GM23338 (cell line): Measurements from ENCODE around the gene TMPRSS11E. TPM values are rescaled to one million over a fixed set of nuclear protein-coding genes. Genes with fewer than 3 reads are reported as not detected.

Experiments used
- ATAC-seq: fragments of 200-7000 bp; cut with Tn5 transposase; 3 replicates; pipeline ENCODE4 v1.9.1; 2020
- DNase-seq: peaks from one replicate; pipeline ENCODE4 v3.0.0-alpha.2; 2015; ENCODE audit warnings: low spot score
- H2AFZ ChIP-seq: fragments of 200-600 bp; sonication (generic); 2 replicates; pipeline ENCODE4 v1.8.0; 2016; ENCODE audit warnings: antibody characterized with exemption, mild to moderate bottlenecking, moderate library complexity
- H3F3A ChIP-seq: fragments of 200-600 bp; sonication (generic); replicated peaks from 2 replicates; pipeline ENCODE4 v1.8.0; 2017; ENCODE audit warnings: antibody characterized with exemption, mixed run types, low read depth
- H3K27ac ChIP-seq: fragments of 200-600 bp; sonication (generic); 2 replicates; pipeline ENCODE4 v1.6.1; 2016; ENCODE audit warnings: low read depth
- H3K27me3 ChIP-seq: fragments of 200-600 bp; sonication (generic); 2 replicates; pipeline ENCODE4 v1.8.0; 2016; ENCODE audit warnings: mild to moderate bottlenecking, mixed run types, moderate library complexity; ENCODE audit not compliant: insufficient read depth
- H3K36me3 ChIP-seq: fragments of 200-600 bp; sonication (generic); 2 replicates; pipeline ENCODE4 v1.8.0; 2016; ENCODE audit warnings: mild to moderate bottlenecking; ENCODE audit not compliant: insufficient read depth
- H3K4me1 ChIP-seq: fragments of 200-600 bp; sonication (generic); 2 replicates; pipeline ENCODE4 v1.8.0; 2016; ENCODE audit warnings: mild to moderate bottlenecking, moderate library complexity; ENCODE audit not compliant: insufficient read depth
- H3K4me2 ChIP-seq: fragments of 200-600 bp; sonication (generic); 2 replicates; pipeline ENCODE4 v1.7.1; 2017; ENCODE audit warnings: mixed run types
- H3K4me3 ChIP-seq: fragments of 200-600 bp; sonication (generic); 2 replicates; pipeline ENCODE4 v1.6.1; 2016; ENCODE audit warnings: mixed run types
- H3K79me2 ChIP-seq: fragments of 200-600 bp; sonication (generic); replicated peaks from 2 replicates; pipeline ENCODE4 v1.8.0; 2017; ENCODE audit warnings: mild to moderate bottlenecking; ENCODE audit not compliant: insufficient read depth
- H3K9me2 ChIP-seq: fragments of 200-600 bp; sonication (generic); 2 replicates; pipeline ENCODE4 v1.8.0; 2017; ENCODE audit not compliant: insufficient read depth
- H4K20me1 ChIP-seq: fragments of 200-600 bp; sonication (generic); replicated peaks from 2 replicates; pipeline ENCODE4 v1.8.0; 2017; ENCODE audit warnings: mild to moderate bottlenecking; ENCODE audit not compliant: insufficient read depth
- H3K27ac Mint-ChIP-seq: 2 replicates; pipeline ENCODE4 v1.8.0; 2020; ENCODE audit warnings: inconsistent platforms, mild to moderate bottlenecking, moderate library complexity, mixed read lengths
- H3K27me3 Mint-ChIP-seq: 3 replicates; pipeline ENCODE4 v1.8.0; 2022; ENCODE audit warnings: low read depth, mild to moderate bottlenecking, moderate library complexity, mixed read lengths, inconsistent platforms; ENCODE audit not compliant: insufficient read depth, poor library complexity
- H3K36me3 Mint-ChIP-seq: 3 replicates; pipeline ENCODE4 v1.8.0; 2021; ENCODE audit warnings: low read depth, mild to moderate bottlenecking, inconsistent platforms, moderate library complexity, mixed read lengths
- H3K4me1 Mint-ChIP-seq: 3 replicates; pipeline ENCODE4 v1.8.0; 2020; ENCODE audit warnings: mild to moderate bottlenecking, inconsistent platforms, mixed read lengths
- H3K4me3 Mint-ChIP-seq: 3 replicates; pipeline ENCODE4 v1.8.0; 2021; ENCODE audit warnings: moderate library complexity, mild to moderate bottlenecking, inconsistent platforms, mixed read lengths
- H3K9me3 Mint-ChIP-seq: 3 replicates; pipeline ENCODE4 v1.8.0; 2020; ENCODE audit warnings: moderate library complexity, mild to moderate bottlenecking, inconsistent platforms, mixed read lengths
- CREB1 ChIP-seq: fragments of 250-450 bp; sonication (Bioruptor Pico); IDR thresholded peaks from 2 replicates; pipeline ENCODE4 v1.5.0; 2020; ENCODE audit warnings: low read depth, mild to moderate bottlenecking, moderate library complexity
- ETS1 ChIP-seq: IDR thresholded peaks from 2 replicates; pipeline ENCODE4 v1.6.1; 2016; ENCODE audit warnings: antibody characterized with exemption
- EZH2 ChIP-seq: fragments of 200-600 bp; sonication (generic); IDR thresholded peaks from one replicate; pipeline ENCODE4 v1.8.0; 2017; ENCODE audit warnings: antibody characterized with exemption, mild to moderate bottlenecking, low read depth; ENCODE audit not compliant: unreplicated experiment
- EZH2phosphoT487 ChIP-seq: fragments of 200-600 bp; sonication (generic); IDR thresholded peaks from one replicate; pipeline ENCODE4 v1.8.1; 2018; ENCODE audit warnings: antibody characterized with exemption; ENCODE audit not compliant: unreplicated experiment
- JUNB ChIP-seq: IDR thresholded peaks from one replicate; pipeline ENCODE4 v1.6.1; 2016; ENCODE audit warnings: antibody characterized with exemption; ENCODE audit not compliant: unreplicated experiment
- NANOG ChIP-seq: IDR thresholded peaks from 2 replicates; pipeline ENCODE4 v1.6.1; 2016; ENCODE audit warnings: antibody characterized with exemption, borderline replicate concordance
- POLR2AphosphoS5 ChIP-seq: IDR thresholded peaks from 2 replicates; pipeline ENCODE4 v1.6.1; 2016; ENCODE audit warnings: antibody characterized with exemption, low read depth
- STAT1 ChIP-seq: IDR thresholded peaks from one replicate; pipeline ENCODE4 v1.6.1; 2016; ENCODE audit warnings: antibody characterized with exemption; ENCODE audit not compliant: unreplicated experiment
- ZNF114 ChIP-seq: fragments of 250-450 bp; sonication (Bioruptor Pico); IDR thresholded peaks from 2 replicates; pipeline ENCODE4 v1.5.0; 2020; ENCODE audit warnings: mild to moderate bottlenecking, moderate library complexity
- ZNF331 ChIP-seq: fragments of 250-450 bp; sonication (Bioruptor Pico); IDR thresholded peaks from 2 replicates; pipeline ENCODE4 v1.5.0; 2020; ENCODE audit warnings: low read depth, mild to moderate bottlenecking, moderate library complexity
- ZNF462 ChIP-seq: fragments of 250-450 bp; sonication (Bioruptor Pico); IDR thresholded peaks from 2 replicates; pipeline ENCODE4 v1.5.0; 2020; ENCODE audit warnings: mild to moderate bottlenecking, moderate library complexity
- polyA plus RNA-seq: library from polyadenylated mRNA; unstranded; fragments of >200 nt; fragmentation: Nextera tagmentation; extraction: Ambion mirVana; gene quantifications from 2 replicates; pipeline ENCODE4 v1.2.1, GENCODE V29; 2016
- total RNA-seq: library from RNA; depleted of rRNA; stranded (reverse); fragments of >200 nt; shearing (Covaris generic); gene quantifications from 2 replicates; pipeline ENCODE4 v1.2.3, GENCODE V29; 2014
- TF ChIP-seq, protein P1 (sequence below), 2 experiments: fragments of 200-600 bp in 1 of 2; sonication (generic) in 1 of 2; conservative IDR thresholded peaks; 2 replicates each; pipeline versions ENCODE4 v1.5.1 to v1.6.1; 2016 to 2017; ENCODE audit warnings: antibody characterized with exemption in 2 of 2, low read depth in 2 of 2, mild to moderate bottlenecking in 2 of 2, moderate library complexity in 1 of 2
- TF ChIP-seq, protein P2 (sequence below): IDR thresholded peaks from one replicate; pipeline ENCODE4 v1.6.1; 2018; ENCODE audit warnings: antibody characterized with exemption; ENCODE audit not compliant: unreplicated experiment

TMPRSS11E gene
- total and polyA plus RNA-seq, 2 experiments from 2014 or later = 0.44 to 1.4 TPM

- Mint-ChIP-seq H3K9me3 (no peaks in the 10 kb centered on the region), H3K36me3 (no peaks in the 10 kb centered on the region; the same call in 2 of the 3 replicates), H3K27me3 (peaks cover 3% of the 10 kb centered on the region), H3K4me3 (no peak overlapping the region), H3K27ac (no peak overlapping the region), H3K4me1 (peaks cover 9% of the 10 kb centered on the region; the same call in 2 of the 3 replicates)
- no peak for TF ChIP-seq EZH2phosphoT487
- TF ChIP-seq ZNF114 = no peak
- TF ChIP-seq POLR2AphosphoS5 = no peak
- TF ChIP-seq ZNF462 = no peak
- TF ChIP-seq, protein P1, sequence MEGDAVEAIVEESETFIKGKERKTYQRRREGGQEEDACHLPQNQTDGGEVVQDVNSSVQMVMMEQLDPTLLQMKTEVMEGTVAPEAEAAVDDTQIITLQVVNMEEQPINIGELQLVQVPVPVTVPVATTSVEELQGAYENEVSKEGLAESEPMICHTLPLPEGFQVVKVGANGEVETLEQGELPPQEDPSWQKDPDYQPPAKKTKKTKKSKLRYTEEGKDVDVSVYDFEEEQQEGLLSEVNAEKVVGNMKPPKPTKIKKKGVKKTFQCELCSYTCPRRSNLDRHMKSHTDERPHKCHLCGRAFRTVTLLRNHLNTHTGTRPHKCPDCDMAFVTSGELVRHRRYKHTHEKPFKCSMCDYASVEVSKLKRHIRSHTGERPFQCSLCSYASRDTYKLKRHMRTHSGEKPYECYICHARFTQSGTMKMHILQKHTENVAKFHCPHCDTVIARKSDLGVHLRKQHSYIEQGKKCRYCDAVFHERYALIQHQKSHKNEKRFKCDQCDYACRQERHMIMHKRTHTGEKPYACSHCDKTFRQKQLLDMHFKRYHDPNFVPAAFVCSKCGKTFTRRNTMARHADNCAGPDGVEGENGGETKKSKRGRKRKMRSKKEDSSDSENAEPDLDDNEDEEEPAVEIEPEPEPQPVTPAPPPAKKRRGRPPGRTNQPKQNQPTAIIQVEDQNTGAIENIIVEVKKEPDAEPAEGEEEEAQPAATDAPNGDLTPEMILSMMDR (conservative IDR thresholded peaks at IDR 0.05; ENCODE audit: low read depth in 2 of 2) = no peak
- no peak for TF ChIP-seq CREB1 (CRISPR knock-in tag)
- TF ChIP-seq JUNB = no peak
- no peak for TF ChIP-seq ZNF331 (CRISPR knock-in tag)
- TF ChIP-seq EZH2 = no peak
- no peak for TF ChIP-seq ETS1
- TF ChIP-seq NANOG = no peak
- TF ChIP-seq, protein P2, sequence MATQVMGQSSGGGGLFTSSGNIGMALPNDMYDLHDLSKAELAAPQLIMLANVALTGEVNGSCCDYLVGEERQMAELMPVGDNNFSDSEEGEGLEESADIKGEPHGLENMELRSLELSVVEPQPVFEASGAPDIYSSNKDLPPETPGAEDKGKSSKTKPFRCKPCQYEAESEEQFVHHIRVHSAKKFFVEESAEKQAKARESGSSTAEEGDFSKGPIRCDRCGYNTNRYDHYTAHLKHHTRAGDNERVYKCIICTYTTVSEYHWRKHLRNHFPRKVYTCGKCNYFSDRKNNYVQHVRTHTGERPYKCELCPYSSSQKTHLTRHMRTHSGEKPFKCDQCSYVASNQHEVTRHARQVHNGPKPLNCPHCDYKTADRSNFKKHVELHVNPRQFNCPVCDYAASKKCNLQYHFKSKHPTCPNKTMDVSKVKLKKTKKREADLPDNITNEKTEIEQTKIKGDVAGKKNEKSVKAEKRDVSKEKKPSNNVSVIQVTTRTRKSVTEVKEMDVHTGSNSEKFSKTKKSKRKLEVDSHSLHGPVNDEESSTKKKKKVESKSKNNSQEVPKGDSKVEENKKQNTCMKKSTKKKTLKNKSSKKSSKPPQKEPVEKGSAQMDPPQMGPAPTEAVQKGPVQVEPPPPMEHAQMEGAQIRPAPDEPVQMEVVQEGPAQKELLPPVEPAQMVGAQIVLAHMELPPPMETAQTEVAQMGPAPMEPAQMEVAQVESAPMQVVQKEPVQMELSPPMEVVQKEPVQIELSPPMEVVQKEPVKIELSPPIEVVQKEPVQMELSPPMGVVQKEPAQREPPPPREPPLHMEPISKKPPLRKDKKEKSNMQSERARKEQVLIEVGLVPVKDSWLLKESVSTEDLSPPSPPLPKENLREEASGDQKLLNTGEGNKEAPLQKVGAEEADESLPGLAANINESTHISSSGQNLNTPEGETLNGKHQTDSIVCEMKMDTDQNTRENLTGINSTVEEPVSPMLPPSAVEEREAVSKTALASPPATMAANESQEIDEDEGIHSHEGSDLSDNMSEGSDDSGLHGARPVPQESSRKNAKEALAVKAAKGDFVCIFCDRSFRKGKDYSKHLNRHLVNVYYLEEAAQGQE = no peak
- no peak for TF ChIP-seq STAT1
- no peak for DNase-seq
- no peak for ATAC-seq
- H2AFZ ChIP-seq = peak overlapping the region; percentile 9; the same call in 1 of the 2 replicates
- H3K4me3 ChIP-seq = no peak overlapping the region
- no peaks in the 10 kb centered on the region for H3K9me2 ChIP-seq
- no peaks in the 10 kb centered on the region for H4K20me1 ChIP-seq
- no peaks in the 10 kb centered on the region for H3K79me2 ChIP-seq
- no peaks in the 10 kb centered on the region for H3K27me3 ChIP-seq
- no peak overlapping the region for H3K27ac ChIP-seq
- H3K4me2 ChIP-seq = no peak overlapping the region
- H3K4me1 ChIP-seq = peaks cover 18% of the 10 kb centered on the region; the same call in 1 of the 2 replicates
- 0 out of 2 replicates have a peak, but pooled peaks cover 3% of the 10 kb centered on the region for H3K36me3 ChIP-seq
- H3F3A ChIP-seq = no peaks in the 10 kb centered on the region
These were observed 13.7 kb upstream of the TMPRSS11E start for GRCh38 chr4:68433582-68433981.
